ENCODE results near the gene GBX1. TPM values are rescaled to one million over a fixed set of nuclear protein-coding genes. Genes with fewer than 3 reads are reported as not detected.

Gene GBX1
- total RNA-seq, 2 experiments from 2014 or later: not detected

DNA sequence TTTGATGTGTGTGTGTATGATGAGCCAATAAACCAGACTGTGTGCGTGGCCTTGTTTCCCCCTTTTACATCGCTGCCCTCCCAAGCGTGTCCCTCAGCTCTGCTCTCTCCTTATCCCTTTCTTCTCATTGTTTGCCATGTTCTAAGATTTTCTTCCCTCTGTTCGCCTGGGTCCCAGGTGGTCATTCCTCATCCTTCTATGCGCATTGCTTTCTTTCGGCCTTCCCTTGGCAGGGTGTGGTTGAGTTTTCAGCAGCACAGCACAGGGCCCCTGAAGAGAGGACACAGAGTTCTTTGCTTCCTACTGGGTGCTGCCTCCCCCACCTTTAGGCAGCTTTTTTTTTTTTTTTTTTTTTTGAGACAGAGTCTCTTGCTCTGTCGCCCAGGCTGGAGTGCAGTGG is 23.1 kb downstream of the GBX1 start:
- H3K9me2 ChIP-seq (ENCODE audit: insufficient read depth, low read length): no peaks in the 10 kb centered on the region
- H3K79me2 ChIP-seq (ENCODE audit: insufficient read depth, low read depth, low read length): no peaks in the 10 kb centered on the region
- intact Hi-C loops (cut with micrococcal nuclease; ENCODE audit: unreplicated experiment): no loop called here
- no peaks in the 10 kb centered on the region for H4K20me1 ChIP-seq (ENCODE audit: insufficient read depth, low read length)
- no peaks in the 10 kb centered on the region for H3K9me3 ChIP-seq (ENCODE audit: low read length)
- no TSS peak for BruUV-seq (replicated peaks)
- CTCF ChIA-PET (ENCODE audit: unreplicated experiment): no interaction called here
- no peak for DNase-seq (ENCODE audit: low spot score)
- no peak overlapping the region for H3K4me2 ChIP-seq (ENCODE audit: low read length)
- no peaks in the 10 kb centered on the region for H3K36me3 ChIP-seq (ENCODE audit: insufficient read depth, low read length)
- H3K27ac ChIP-seq (ENCODE audit: low read depth, low read length, poor library complexity, severe bottlenecking): no peak overlapping the region
- H3K4me1 ChIP-seq (ENCODE audit: insufficient read depth, low read length, poor library complexity, severe bottlenecking): no peaks in the 10 kb centered on the region
- H3K4me3 ChIP-seq (ENCODE audit: low read depth, low read length, poor library complexity, severe bottlenecking): no peak overlapping the region
- no peak overlapping the region for H2AFZ ChIP-seq (ENCODE audit: low read length)
- TF ChIP-seq, protein P1, sequence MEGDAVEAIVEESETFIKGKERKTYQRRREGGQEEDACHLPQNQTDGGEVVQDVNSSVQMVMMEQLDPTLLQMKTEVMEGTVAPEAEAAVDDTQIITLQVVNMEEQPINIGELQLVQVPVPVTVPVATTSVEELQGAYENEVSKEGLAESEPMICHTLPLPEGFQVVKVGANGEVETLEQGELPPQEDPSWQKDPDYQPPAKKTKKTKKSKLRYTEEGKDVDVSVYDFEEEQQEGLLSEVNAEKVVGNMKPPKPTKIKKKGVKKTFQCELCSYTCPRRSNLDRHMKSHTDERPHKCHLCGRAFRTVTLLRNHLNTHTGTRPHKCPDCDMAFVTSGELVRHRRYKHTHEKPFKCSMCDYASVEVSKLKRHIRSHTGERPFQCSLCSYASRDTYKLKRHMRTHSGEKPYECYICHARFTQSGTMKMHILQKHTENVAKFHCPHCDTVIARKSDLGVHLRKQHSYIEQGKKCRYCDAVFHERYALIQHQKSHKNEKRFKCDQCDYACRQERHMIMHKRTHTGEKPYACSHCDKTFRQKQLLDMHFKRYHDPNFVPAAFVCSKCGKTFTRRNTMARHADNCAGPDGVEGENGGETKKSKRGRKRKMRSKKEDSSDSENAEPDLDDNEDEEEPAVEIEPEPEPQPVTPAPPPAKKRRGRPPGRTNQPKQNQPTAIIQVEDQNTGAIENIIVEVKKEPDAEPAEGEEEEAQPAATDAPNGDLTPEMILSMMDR (conservative IDR thresholded peaks at IDR 0.05; ENCODE audit: low read length): no peak
- TF ChIP-seq EZH2phosphoT487 (IDR thresholded peaks at IDR 0.05; ENCODE audit: borderline replicate concordance, low read depth, low read length): no peak
- POLR2A ChIA-PET: no interaction called here

- no peak for DNase-seq (ENCODE audit: low spot score)
- no peaks in the 10 kb centered on the region for H3K79me2 ChIP-seq (ENCODE audit: insufficient read depth, low read depth, low read length)
- H3K36me3 ChIP-seq (ENCODE audit: insufficient read depth, low read length): no peaks in the 10 kb centered on the region
- no peaks in the 10 kb centered on the region for H3K9me3 ChIP-seq (ENCODE audit: low read length)
- CTCF ChIA-PET (ENCODE audit: unreplicated experiment): no interaction called here
- intact Hi-C loops (cut with micrococcal nuclease; ENCODE audit: unreplicated experiment): no loop called here
- TF ChIP-seq EZH2phosphoT487 (IDR thresholded peaks at IDR 0.05; ENCODE audit: borderline replicate concordance, low read depth, low read length): no peak
- TF ChIP-seq, protein P1 (conservative IDR thresholded peaks at IDR 0.05; ENCODE audit: low read length): no peak
- no peak overlapping the region for H2AFZ ChIP-seq (ENCODE audit: low read length)
- no TSS peak for BruUV-seq (replicated peaks)
- no peak overlapping the region for H3K4me2 ChIP-seq (ENCODE audit: low read length)
- no peaks in the 10 kb centered on the region for H3K9me2 ChIP-seq (ENCODE audit: insufficient read depth, low read length)
- no peak overlapping the region for H3K4me3 ChIP-seq (ENCODE audit: low read depth, low read length, poor library complexity, severe bottlenecking)
- H4K20me1 ChIP-seq (ENCODE audit: insufficient read depth, low read length): no peaks in the 10 kb centered on the region
- POLR2A ChIA-PET: no interaction called here
- H3K4me1 ChIP-seq (ENCODE audit: insufficient read depth, low read length, poor library complexity, severe bottlenecking): no peaks in the 10 kb centered on the region
- no peak overlapping the region for H3K27ac ChIP-seq (ENCODE audit: low read depth, low read length, poor library complexity, severe bottlenecking)
Measured at GRCh38 chr7:151143261-151144015, 24.1 kb downstream of the GBX1 start.

DNA sequence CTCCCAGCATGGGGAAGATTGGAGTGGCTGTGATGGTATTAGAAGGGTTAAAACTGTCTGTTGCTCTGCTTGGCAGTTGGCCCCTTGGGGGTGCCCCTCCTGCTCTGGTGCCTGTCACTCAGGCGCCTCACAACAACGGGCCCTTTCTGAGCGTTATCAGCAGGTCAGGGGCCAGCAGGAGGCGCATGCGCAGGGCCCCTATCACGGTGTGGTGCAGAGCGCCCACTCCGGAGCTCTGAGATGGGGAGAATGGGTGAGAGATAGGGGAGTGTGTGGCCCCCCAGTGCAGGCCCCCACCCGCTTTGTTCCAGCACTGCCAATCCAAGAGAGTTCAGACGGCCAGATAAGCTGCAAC is 24.8 kb downstream of the GBX1 start:
- BruUV-seq (replicated peaks): no TSS peak
- H3K36me3 ChIP-seq (ENCODE audit: insufficient read depth, low read length): no peaks in the 10 kb centered on the region
- no peaks in the 10 kb centered on the region for H3K9me3 ChIP-seq (ENCODE audit: low read length)
- no peaks in the 10 kb centered on the region for H3K4me1 ChIP-seq (ENCODE audit: insufficient read depth, low read length, poor library complexity, severe bottlenecking)
- no peak for DNase-seq (ENCODE audit: low spot score)
- H3K4me2 ChIP-seq (ENCODE audit: low read length): no peak overlapping the region
- no peak for TF ChIP-seq EZH2phosphoT487 (IDR thresholded peaks at IDR 0.05; ENCODE audit: borderline replicate concordance, low read depth, low read length)
- TF ChIP-seq, protein P1 (conservative IDR thresholded peaks at IDR 0.05; ENCODE audit: low read length): no peak
- ChIA-PET CTCF (ENCODE audit: unreplicated experiment) (no interaction called here), POLR2A (no interaction called here)
- no peaks in the 10 kb centered on the region for H4K20me1 ChIP-seq (ENCODE audit: insufficient read depth, low read length)
- no peak overlapping the region for H3K27ac ChIP-seq (ENCODE audit: low read depth, low read length, poor library complexity, severe bottlenecking)
- intact Hi-C loops (cut with micrococcal nuclease; ENCODE audit: unreplicated experiment): no loop called here
- H3K9me2 ChIP-seq (ENCODE audit: insufficient read depth, low read length): no peaks in the 10 kb centered on the region
- H3K4me3 ChIP-seq (ENCODE audit: low read depth, low read length, poor library complexity, severe bottlenecking): no peak overlapping the region
- no peak overlapping the region for H2AFZ ChIP-seq (ENCODE audit: low read length)
- H3K79me2 ChIP-seq (ENCODE audit: insufficient read depth, low read depth, low read length): no peaks in the 10 kb centered on the region

Measured in OCI-LY7 (cell line).